ENCODE results near the gene TGFBR3L. TPM values are rescaled to one million over a fixed set of nuclear protein-coding genes. Genes with fewer than 3 reads are reported as not detected.

Gene TGFBR3L
- total RNA-seq, 1 donor from 2014 or later, result not detected

- POLR2A ChIA-PET, result interaction anchor here (1.0 to 2.2 kb wide), 7 partner anchors 17 to 167 kb away, joined by 3 to 15 read pairs (median 4); partner anchors contain the start of genes FCER2, MAP2K7, SNAPC2 and TIMM44
- H3K27me3 Mint-ChIP-seq, result peaks cover 28% of the 10 kb centered on the region
- H3K27ac Mint-ChIP-seq, result no peak overlapping the region
- intact Hi-C loops (cut with micrococcal nuclease), result loop anchor here (2.0 kb wide), 3 partner anchors 15 to 75 kb away; partner anchors contain the start of gene TIMM44
- no peaks in the 10 kb centered on the region for H3K36me3 Mint-ChIP-seq (ENCODE audit: low read depth)
- H3K4me3 Mint-ChIP-seq, result peak overlapping the region; percentile 81
- H3K4me1 Mint-ChIP-seq, result peaks cover 38% of the 10 kb centered on the region
- CTCF ChIA-PET, result interaction anchor here (0.8 to 2.2 kb wide), 9 partner anchors 32 to 300 kb away, joined by 3 to 14 read pairs (median 7); partner anchors contain the start of genes SNAPC2, STXBP2, TIMM44 and TRAPPC5
- H3K9me3 Mint-ChIP-seq, result peaks cover 3% of the 10 kb centered on the region
- ATAC-seq (ENCODE audit: low read depth), result no peak
- TF ChIP-seq CTCF (IDR thresholded peaks at IDR 0.05), result no peak
- no peak for DNase-seq
Observed at GRCh38 chr19:7868326-7868670, 46.3 kb upstream of the TGFBR3L start.

GRCh38 chr19:7868671-7869452, 45.8 kb upstream of the TGFBR3L start:
- ATAC-seq (ENCODE audit: low read depth) (peak; percentile 75), DNase-seq (peak; percentile 83)
- peaks cover 30% of the 10 kb centered on the region for H3K27me3 Mint-ChIP-seq
- intact Hi-C loops (cut with micrococcal nuclease), result loop anchor here (1.0 to 2.0 kb wide), 7 partner anchors 16 to 190 kb away; partner anchors contain the start of genes MAP2K7, SNAPC2 and TIMM44
- peaks cover 41% of the 10 kb centered on the region for H3K4me1 Mint-ChIP-seq
- ChIA-PET CTCF (interaction anchor here (0.8 to 2.2 kb wide), 14 partner anchors 10 to 300 kb away, joined by 3 to 14 read pairs (median 5); partner anchors contain the start of genes MAP2K7, SNAPC2, STXBP2 and TIMM44), POLR2A (interaction anchor here (1.0 to 2.2 kb wide), 9 partner anchors 17 to 239 kb away, joined by 3 to 15 read pairs (median 4); partner anchors contain the start of genes FCER2, MAP2K7, PET100 and SNAPC2)
- peak; percentile 56 for TF ChIP-seq CTCF (IDR thresholded peaks at IDR 0.05)
- H3K9me3 Mint-ChIP-seq, result peaks cover 3% of the 10 kb centered on the region
- H3K27ac Mint-ChIP-seq, result peak overlapping the region; percentile 73
- H3K4me3 Mint-ChIP-seq, result peak overlapping the region; percentile 81
- H3K36me3 Mint-ChIP-seq (ENCODE audit: low read depth), result no peaks in the 10 kb centered on the region

GRCh38 chr19:7869453-7869909, 45.1 kb upstream of the TGFBR3L start:
- peaks cover 30% of the 10 kb centered on the region for H3K27me3 Mint-ChIP-seq
- ATAC-seq (ENCODE audit: low read depth) (peak; percentile 67), DNase-seq (peak; percentile 85)
- intact Hi-C loops (cut with micrococcal nuclease), result loop anchor here (1.0 to 2.0 kb wide), 7 partner anchors 17 to 190 kb away; partner anchors contain the start of genes MAP2K7, SNAPC2 and TIMM44
- peaks cover 41% of the 10 kb centered on the region for H3K4me1 Mint-ChIP-seq
- H3K9me3 Mint-ChIP-seq, result peaks cover 3% of the 10 kb centered on the region
- ChIA-PET POLR2A (interaction anchor here (1.1 to 2.2 kb wide), 8 partner anchors 16 to 240 kb away, joined by 3 to 15 read pairs (median 4); partner anchors contain the start of genes FCER2, MAP2K7, PET100 and SNAPC2), CTCF (interaction anchor here (0.9 to 2.2 kb wide), 11 partner anchors 10 to 231 kb away, joined by 3 to 14 read pairs (median 5); partner anchors contain the start of genes MAP2K7, SNAPC2, STXBP2 and TIMM44)
- no peak for TF ChIP-seq CTCF (IDR thresholded peaks at IDR 0.05)
- no peak overlapping the region for H3K27ac Mint-ChIP-seq
- peak overlapping the region; percentile 67 for H3K4me3 Mint-ChIP-seq
- H3K36me3 Mint-ChIP-seq (ENCODE audit: low read depth), result no peaks in the 10 kb centered on the region

GRCh38 chr19:7869910-7870511, 44.6 kb upstream of the TGFBR3L start:
- no peak for ATAC-seq (ENCODE audit: low read depth)
- Mint-ChIP-seq H3K36me3 (ENCODE audit: low read depth) (no peaks in the 10 kb centered on the region), H3K27ac (no peak overlapping the region), H3K4me3 (peak overlapping the region; percentile 72), H3K9me3 (peaks cover 3% of the 10 kb centered on the region), H3K27me3 (peaks cover 29% of the 10 kb centered on the region), H3K4me1 (peaks cover 42% of the 10 kb centered on the region)
- ChIA-PET CTCF (interaction anchor here (0.9 to 2.2 kb wide), 11 partner anchors 9 to 232 kb away, joined by 3 to 14 read pairs (median 5); partner anchors contain the start of genes MAP2K7, SNAPC2, STXBP2 and TIMM44), POLR2A (interaction anchor here (1.2 to 2.2 kb wide), 5 partner anchors 32 to 240 kb away, joined by 3 to 15 read pairs (median 7); partner anchors contain the start of genes MAP2K7, PET100, SNAPC2 and TIMM44)
- no peak for TF ChIP-seq CTCF (IDR thresholded peaks at IDR 0.05)
- intact Hi-C loops (cut with micrococcal nuclease), result loop anchor here (1.0 to 2.0 kb wide), 7 partner anchors 17 to 191 kb away; partner anchors contain the start of genes MAP2K7, SNAPC2 and TIMM44
- DNase-seq, result no peak
